GM13976 (cell line): ENCODE data around the gene ELF2.

Experiments
- DNase-seq: peaks from one replicate; pipeline ENCODE4 v3.0.0; 2012; ENCODE audit warnings: low spot score
- in situ Hi-C: fragments of 300-500 bp; cut with MboI; formaldehyde crosslinking; loops from one replicate; pipeline ENCODE4 v1.12.0; 2022; ENCODE audit warnings: low sequenced_read_pairs, mixed read lengths, inconsistent platforms; ENCODE audit not compliant: unreplicated experiment
- TF ChIP-seq, protein P1 (sequence below): IDR thresholded peaks from 2 replicates; pipeline ENCODE4 v1.5.1; 2012; ENCODE audit warnings: borderline replicate concordance, mild to moderate bottlenecking; ENCODE audit not compliant: insufficient read depth; ENCODE audit errors: extremely low read depth, missing control alignments, control extremely low read depth

Gene ELF2

DNA sequence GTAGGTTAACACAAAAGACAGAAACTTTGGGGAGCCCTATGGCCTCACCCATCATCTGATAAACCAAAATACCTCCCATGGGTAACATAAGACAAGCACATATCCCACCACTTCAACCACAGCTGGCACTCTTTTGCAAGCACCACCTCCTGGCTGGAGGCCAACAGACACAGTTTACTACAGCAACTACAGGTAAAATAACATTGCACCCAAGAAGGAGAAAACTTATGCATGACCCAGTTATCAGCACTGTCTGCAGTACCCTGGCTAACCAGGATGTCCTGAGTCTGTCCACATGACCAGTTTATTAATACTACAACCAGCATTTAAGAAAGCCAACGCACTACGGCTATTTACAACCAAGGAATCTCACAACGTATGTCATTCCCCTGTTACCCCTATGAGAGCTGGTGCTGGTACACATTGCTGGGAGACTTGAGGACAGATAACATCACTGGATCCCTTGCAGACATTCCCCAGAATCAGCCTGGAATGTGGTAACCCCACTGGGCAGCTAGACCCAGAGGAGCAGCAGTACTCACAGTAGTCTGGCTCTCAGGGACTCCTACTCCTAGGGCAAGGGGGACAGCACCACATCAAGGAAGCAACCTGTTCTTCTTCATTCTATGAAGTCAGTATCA lies 32.0 kb downstream of the ELF2 start:
- in situ Hi-C loops = no loop called here
- no peak for DNase-seq
- TF ChIP-seq, protein P1, sequence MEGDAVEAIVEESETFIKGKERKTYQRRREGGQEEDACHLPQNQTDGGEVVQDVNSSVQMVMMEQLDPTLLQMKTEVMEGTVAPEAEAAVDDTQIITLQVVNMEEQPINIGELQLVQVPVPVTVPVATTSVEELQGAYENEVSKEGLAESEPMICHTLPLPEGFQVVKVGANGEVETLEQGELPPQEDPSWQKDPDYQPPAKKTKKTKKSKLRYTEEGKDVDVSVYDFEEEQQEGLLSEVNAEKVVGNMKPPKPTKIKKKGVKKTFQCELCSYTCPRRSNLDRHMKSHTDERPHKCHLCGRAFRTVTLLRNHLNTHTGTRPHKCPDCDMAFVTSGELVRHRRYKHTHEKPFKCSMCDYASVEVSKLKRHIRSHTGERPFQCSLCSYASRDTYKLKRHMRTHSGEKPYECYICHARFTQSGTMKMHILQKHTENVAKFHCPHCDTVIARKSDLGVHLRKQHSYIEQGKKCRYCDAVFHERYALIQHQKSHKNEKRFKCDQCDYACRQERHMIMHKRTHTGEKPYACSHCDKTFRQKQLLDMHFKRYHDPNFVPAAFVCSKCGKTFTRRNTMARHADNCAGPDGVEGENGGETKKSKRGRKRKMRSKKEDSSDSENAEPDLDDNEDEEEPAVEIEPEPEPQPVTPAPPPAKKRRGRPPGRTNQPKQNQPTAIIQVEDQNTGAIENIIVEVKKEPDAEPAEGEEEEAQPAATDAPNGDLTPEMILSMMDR = no peak

DNA sequence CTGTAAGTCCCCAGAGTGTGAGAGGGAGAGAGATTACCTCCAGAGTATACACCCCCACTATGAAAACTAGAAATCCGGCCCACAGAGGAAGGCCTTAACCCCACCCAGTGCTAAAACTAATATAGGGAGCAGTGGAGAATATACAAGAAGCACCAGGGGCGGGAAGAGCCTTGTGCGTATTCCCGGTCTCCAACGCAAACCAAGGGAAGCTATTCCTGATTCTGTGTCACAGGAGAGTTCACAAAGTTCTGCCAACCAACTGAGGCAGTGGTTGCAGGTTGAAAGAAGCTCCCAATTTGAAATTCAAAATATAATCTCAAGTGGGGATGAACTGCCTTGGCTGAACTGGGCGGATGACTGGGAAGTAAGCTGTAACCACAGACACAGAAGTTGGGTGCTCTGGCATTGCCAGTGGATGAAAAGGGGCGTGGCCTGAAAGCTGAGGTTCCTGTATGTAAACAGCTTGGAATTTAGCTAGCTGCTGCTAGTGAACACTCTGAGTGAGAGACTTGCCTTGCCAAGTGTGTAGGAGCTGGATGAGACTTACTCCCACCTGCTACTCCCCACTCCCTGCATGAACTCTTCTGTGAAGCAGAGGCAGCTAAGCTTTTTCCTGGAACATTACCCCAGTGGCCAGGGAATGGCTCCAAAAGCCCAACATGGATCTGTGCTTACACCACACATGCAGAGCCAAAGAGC lies 32.7 kb downstream of the ELF2 start:
- TF ChIP-seq, protein P1 = no peak
- no peak for DNase-seq
- in situ Hi-C loops = no loop called here

DNA sequence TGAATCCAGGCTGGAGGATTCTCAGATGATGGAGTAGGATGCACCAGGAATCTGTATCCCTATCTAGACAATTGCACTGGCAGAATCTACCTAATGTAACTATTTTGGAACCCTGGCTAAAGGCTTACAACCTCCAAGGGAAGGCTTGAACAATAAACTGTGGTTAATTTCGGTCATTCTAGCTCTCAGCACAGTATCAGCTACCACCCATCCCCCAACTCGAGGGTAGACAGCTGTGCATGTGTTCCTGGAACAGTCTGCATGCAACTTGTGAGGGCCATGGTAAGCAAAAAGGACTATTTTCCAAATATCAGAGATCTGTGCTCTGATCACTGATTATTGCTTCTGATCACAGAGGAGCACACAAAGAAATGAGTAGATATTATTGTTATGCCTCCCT lies 34.0 kb downstream of the ELF2 start:
- TF ChIP-seq, protein P1 = no peak
- no peak for DNase-seq
- in situ Hi-C loops = no loop called here

DNA sequence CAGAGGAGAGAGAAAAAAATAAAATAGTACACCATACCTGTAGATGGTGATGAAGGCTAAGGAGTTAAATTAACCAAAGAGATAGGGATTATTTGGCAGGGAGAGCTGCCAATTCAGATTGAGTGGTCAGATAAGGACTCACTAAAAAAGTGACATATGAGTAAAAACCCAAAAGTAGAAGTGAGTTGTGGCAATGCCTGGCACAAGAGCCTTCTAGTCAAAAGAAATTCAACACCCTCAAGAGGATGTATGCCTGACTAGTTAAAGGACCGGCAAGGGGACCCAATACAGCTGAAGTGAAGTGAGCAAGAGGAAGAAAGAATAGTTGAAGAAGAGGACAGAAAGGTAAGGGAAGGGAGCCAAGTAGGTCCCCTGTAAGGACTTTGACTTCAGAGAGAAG lies 34.9 kb downstream of the ELF2 start:
- TF ChIP-seq, protein P1 = no peak
- in situ Hi-C loops = no loop called here
- DNase-seq = no peak

DNA sequence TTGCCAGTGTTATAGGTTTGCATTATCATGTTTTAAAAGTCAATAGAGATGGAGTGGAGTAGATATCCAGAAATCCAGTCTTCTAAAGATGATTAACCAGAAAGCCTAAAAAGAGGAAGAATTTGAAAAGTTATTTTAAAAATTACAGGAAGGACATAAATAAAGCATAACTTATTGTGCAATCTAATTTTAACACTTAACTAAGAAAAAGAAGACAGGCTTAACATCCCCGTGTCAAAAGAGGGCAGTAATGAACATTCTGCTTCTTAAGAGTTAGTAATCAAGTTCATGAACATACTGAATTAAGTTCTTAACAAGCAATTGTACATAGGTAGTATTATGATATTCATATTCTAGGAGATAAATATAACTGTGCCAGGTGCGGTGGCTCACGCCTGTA lies 39.3 kb downstream of the ELF2 start:
- TF ChIP-seq, protein P1 = no peak
- in situ Hi-C loops = no loop called here

DNA sequence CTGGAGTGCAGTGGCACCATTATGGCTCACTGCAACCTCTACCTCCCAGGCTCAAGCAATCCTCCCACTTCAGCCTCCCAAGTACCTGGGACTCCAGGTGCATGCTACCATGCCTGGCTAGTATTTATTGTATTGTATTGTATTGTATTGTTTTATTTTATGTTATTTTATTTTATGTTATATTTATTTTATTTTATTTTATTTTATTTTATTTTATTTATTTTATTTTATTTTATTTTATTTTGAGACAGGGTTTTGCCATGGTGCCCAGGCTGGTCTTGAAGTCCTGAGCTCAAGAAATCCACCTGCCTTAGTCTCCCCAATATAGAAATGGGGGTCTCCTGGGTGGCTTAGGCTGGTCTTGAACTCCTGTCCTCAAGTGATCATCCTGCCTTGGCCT lies 42.6 kb downstream of the ELF2 start:
- DNase-seq = no peak
- in situ Hi-C loops = no loop called here
- TF ChIP-seq, protein P1 = no peak

More for the DNA sequence above, 39.3 kb downstream of the ELF2 start:
- DNase-seq = no peak
